Lung microvascular endothelial cell (primary cell): Measurements from ENCODE around the gene RSBN1. TPM values are rescaled to one million over a fixed set of nuclear protein-coding genes. Genes with fewer than 3 reads are reported as not detected.

Source experiments
- DNase-seq, 2 donors: peaks; one replicate each; pipeline versions ENCODE4 v3.0.0 to v3.0.0-alpha.2; 2010; ENCODE audit warnings: low read depth in 2 of 2
- total RNA-seq: library from RNA; depleted of rRNA; stranded (reverse); fragments of >200 nt; gene quantifications from 2 replicates; pipeline ENCODE4 v1.2.1, GENCODE V29; 2014

Gene RSBN1
- total RNA-seq, 1 donor from 2014 or later = 9.7 TPM

GRCh38 chr1:113812661-113813135 is 422 bp upstream of the RSBN1 start:
- DNase-seq = peak; percentile 12 to 46

- DNase-seq = peak; percentile 31 to 33
Observed at GRCh38 chr1:113811156-113811887, 954 bp downstream of the RSBN1 start.

- peak; percentile 49 to 62 for DNase-seq
Observed at GRCh38 chr1:113809670-113810602, 2.3 kb downstream of the RSBN1 start.

- DNase-seq = no peak
Observed at GRCh38 chr1:113808450-113809195, 3.7 kb downstream of the RSBN1 start.

GRCh38 chr1:113805639-113806038 is 6.6 kb downstream of the RSBN1 start:
- DNase-seq = no peak

- no peak for DNase-seq
Observed at GRCh38 chr1:113805256-113805531, 7.1 kb downstream of the RSBN1 start.

GRCh38 chr1:113804421-113805255 is 7.6 kb downstream of the RSBN1 start:
- peak in 1 of 2 donors; percentile 60 for DNase-seq

- DNase-seq = no peak
Observed at GRCh38 chr1:113802367-113803007, 9.8 kb downstream of the RSBN1 start.

GRCh38 chr1:113800487-113800886 is 11.8 kb downstream of the RSBN1 start:
- no peak for DNase-seq

- no peak for DNase-seq
Observed at GRCh38 chr1:113797472-113797871, 14.8 kb downstream of the RSBN1 start.

- no peak for DNase-seq
Observed at GRCh38 chr1:113793878-113794834, 18.1 kb downstream of the RSBN1 start.

- no peak for DNase-seq
Observed at GRCh38 chr1:113792986-113793385, 19.3 kb downstream of the RSBN1 start.

- DNase-seq = no peak
Observed at GRCh38 chr1:113792471-113792870, 19.8 kb downstream of the RSBN1 start.

GRCh38 chr1:113788802-113789201 is 23.5 kb downstream of the RSBN1 start:
- no peak for DNase-seq

- DNase-seq = no peak
Observed at GRCh38 chr1:113787663-113788062, 24.6 kb downstream of the RSBN1 start.

GRCh38 chr1:113786069-113786468 is 26.2 kb downstream of the RSBN1 start:
- no peak for DNase-seq

- DNase-seq = no peak
Observed at GRCh38 chr1:113784104-113784779, 28.0 kb downstream of the RSBN1 start.

GRCh38 chr1:113783254-113784103 is 28.8 kb downstream of the RSBN1 start:
- peak in 1 of 2 donors; percentile 44 for DNase-seq
